Activated CD8-positive, alpha-beta memory T cell treated with anti-CD3 and anti-CD28 coated beads for 48 hours (primary cell): ENCODE measurements around the gene CPSF6.
"Not testable (repeated sequence)": the region's sequence is repeated elsewhere in the genome, so short reads cannot be mapped to it uniquely, and the experiment has no call there.

Experiments used
- DNase-seq, 3 experiments: peaks; one replicate each; pipeline ENCODE4 v3.0.0-alpha.2; 2020; ENCODE audit warnings: low read depth in 2 of 3, low spot score in 2 of 3

Gene CPSF6

DNA sequence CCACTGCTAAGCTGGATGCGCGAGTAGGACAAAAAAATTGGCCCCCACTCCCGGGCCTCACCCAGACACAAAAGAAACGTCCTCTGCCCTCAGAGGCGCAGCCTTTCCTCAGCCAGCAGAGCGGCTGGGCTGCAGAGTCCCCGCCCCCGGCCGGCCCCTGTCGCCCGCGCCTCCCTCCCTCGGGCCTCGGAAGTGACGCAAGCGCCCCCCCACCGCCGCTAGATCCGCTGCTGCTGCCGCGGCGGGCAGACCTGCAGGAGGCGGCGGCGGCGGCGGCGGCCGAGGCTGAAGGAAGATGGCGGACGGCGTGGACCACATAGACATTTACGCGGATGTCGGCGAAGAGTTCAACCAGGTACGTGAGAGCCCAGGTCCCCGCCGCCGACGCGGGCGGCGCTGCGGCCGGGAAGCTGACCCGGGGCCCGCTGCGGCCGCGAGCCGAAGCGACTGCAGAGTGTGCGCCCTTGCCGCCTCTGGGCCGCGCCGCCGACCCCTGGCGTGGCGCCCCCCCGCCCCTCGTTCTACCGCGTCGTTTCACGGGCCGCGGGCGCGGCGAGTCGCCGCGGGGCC is at the start of gene CPSF6:
CPSF6 (plus strand) TSS at position 218 of the 570 bp plus-strand sequence; CDS start at position 296, 78 bp downstream.
- peak; percentile 87 to 93 (median 90) for DNase-seq

GRCh38 chr12:69196302-69197288 is 42.8 kb upstream of the CPSF6 start:
- DNase-seq, result no peak

DNA sequence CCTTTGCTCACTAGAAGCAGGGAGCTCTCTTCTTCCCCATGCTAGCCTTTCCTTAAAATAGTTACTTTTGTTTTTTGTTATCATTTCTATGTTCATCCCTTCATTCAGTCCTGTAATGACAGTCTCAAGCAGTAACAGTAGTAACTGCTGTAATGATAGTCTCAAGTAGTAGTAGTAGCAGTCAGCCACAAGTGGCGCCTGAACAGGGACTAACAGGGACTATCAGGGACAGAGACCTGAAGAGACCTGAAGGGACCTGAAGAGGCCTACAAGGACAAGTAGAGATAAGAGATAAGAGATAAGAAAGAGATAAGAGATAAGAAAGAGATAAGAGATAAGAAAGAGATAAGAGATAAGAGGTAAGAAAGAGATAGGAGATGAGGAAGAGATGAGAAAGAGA is 39.4 kb upstream of the CPSF6 start:
- DNase-seq, result not testable (repeated sequence)

GRCh38 chr12:69204191-69204590 is 35.2 kb upstream of the CPSF6 start:
- no peak for DNase-seq

GRCh38 chr12:69210661-69211060 is 28.7 kb upstream of the CPSF6 start:
- DNase-seq, result no peak

DNA sequence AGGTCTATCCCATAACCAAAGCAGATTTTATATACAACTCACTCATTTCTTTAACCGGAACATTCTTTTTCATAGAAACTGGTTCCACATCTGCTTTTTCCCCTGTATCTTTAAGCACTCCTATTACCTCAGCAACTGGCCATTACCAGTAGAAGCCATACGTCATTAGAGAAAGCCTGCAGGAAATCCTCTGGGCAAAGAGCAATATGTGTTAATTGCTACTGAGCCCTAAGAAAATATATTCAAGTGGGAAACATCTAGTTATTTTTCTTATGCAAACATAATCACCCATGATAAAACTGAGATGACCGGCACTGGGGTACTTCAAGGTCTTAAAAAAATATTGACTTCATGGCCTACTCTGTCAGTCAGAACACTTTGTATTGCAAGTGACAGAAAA is 28.2 kb upstream of the CPSF6 start:
- no peak for DNase-seq

- no peak for DNase-seq
Observed at GRCh38 chr12:69214169-69214568, 25.2 kb upstream of the CPSF6 start.

GRCh38 chr12:69225251-69225910 is 14.0 kb upstream of the CPSF6 start:
- no peak for DNase-seq

- DNase-seq, result no peak
Observed at GRCh38 chr12:69231479-69231878, 7.9 kb upstream of the CPSF6 start.

- DNase-seq, result no peak
Observed at GRCh38 chr12:69238589-69239351, 599 bp upstream of the CPSF6 start.

- DNase-seq, result peak; percentile 17 to 43 (median 27)
Observed at GRCh38 chr12:69239922-69240630, 707 bp downstream of the CPSF6 start.

DNA sequence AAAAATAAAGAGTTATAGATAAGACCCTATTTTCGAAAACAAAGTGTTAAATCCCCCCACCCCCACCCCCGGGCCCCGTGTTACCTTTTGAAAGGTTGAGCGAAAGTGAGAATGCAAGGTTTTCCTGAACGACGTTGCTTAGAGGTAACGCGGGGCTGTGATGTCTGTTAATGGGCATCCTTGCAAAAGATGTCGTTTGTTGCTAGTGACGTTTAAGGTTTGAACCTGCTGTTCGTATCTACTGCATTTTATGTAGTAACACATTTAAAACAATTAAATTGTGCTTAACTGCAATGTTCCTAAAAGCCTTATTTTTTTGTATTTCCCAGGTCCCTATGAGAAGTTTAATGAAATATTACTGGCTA is 1.2 kb downstream of the CPSF6 start:
- no peak for DNase-seq

- no peak for DNase-seq
Observed at GRCh38 chr12:69241438-69242092, 2.2 kb downstream of the CPSF6 start.

DNA sequence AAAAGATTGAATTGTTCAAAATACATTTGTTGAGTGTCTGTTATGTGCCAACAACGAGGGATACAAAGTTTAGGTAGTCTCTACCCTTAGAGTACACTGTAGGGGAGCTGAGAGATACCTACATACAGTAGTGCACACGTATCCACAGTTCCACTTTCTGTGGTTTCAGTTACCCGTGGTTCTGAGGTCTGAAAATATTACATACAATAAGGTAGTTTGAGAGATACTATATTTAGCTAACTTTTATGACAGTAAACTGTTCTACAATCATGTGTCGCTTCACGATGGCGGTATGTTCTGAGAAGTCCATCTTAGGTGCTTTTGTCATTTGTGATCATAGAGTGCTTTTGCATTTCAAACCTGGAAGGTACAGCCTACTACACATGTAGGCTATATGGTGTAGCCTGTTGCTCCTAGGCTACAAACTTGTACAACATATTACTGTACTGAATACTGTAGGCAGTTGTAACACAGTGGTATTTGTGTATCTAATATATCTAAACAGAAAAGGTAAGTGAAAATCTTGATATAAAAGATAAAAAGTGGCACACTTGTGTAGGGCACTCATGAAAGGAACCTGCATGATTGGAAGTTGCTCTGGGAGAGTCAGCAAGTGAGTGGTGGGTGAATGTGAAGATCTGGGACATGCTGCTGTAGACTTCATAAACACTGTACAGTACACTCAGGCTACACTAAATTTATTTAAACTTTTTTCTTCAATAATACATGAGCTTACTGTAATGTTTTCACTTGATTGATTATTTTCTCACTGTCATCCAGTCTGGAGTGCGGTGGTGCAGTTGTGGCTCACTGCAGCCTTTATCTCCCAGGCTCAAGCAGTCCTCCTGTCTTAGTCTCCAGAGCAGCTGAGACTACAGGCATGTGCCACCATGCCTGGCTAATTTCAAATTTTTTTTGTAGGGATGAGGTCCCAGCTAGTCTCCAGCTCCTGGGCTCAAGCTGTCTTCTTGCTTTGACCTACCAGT is 4.0 kb downstream of the CPSF6 start:
- DNase-seq, result no peak

GRCh38 chr12:69247268-69248018 is 8.1 kb downstream of the CPSF6 start:
- DNase-seq, result no peak

- DNase-seq, result no peak
Observed at GRCh38 chr12:69252033-69252432, 12.7 kb downstream of the CPSF6 start.

GRCh38 chr12:69254046-69254445 is 14.7 kb downstream of the CPSF6 start:
- no peak for DNase-seq

DNA sequence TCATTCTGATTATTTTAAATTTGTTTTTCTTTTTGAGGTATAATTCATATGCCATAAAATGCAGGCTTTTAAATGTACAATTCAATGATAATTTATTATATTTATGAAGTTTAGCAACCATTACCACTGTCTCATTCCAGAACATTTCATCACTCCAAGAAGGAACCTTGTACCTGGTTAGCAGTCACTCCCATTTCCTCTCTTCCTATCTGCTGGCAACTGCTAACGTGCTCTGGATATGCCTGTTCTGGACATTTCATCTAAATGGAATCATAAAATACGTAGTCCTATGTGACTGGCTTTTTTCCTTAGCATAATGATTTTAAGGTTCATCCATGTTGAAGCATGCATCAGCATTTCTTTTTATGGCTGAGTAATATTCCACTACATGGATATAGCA is 15.5 kb downstream of the CPSF6 start:
- DNase-seq, result no peak
